GM19099 (cell line): Measurements from ENCODE around the gene JMJD4.

ENCODE experiments used
- POLR2A ChIP-seq: IDR thresholded peaks from 3 replicates; pipeline ENCODE4 v1.6.1; 2011; ENCODE audit warnings: low read depth; ENCODE audit not compliant: insufficient read length; ENCODE audit errors: extremely low read depth

Gene JMJD4

GRCh38 chr1:227746676-227747075, 11.6 kb upstream of the JMJD4 start:
- no peak for TF ChIP-seq POLR2A

- TF ChIP-seq POLR2A, result no peak
These were observed 10.6 kb upstream of the JMJD4 start for GRCh38 chr1:227745568-227746265.

GRCh38 chr1:227744668-227745067, 9.6 kb upstream of the JMJD4 start:
- TF ChIP-seq POLR2A, result no peak

- no peak for TF ChIP-seq POLR2A
These were observed 7.9 kb upstream of the JMJD4 start for GRCh38 chr1:227742738-227743715.

- no peak for TF ChIP-seq POLR2A
These were observed 6.2 kb upstream of the JMJD4 start for GRCh38 chr1:227741166-227741870.

- no peak for TF ChIP-seq POLR2A
These were observed 5.4 kb upstream of the JMJD4 start for GRCh38 chr1:227740401-227740960.

- TF ChIP-seq POLR2A, result no peak
These were observed 4.5 kb upstream of the JMJD4 start for GRCh38 chr1:227739636-227740035.

GRCh38 chr1:227738820-227739219, 3.7 kb upstream of the JMJD4 start:
- TF ChIP-seq POLR2A, result no peak

- no peak for TF ChIP-seq POLR2A
These were observed 1.8 kb upstream of the JMJD4 start for GRCh38 chr1:227736814-227737432.

GRCh38 chr1:227735539-227736285, 610 bp upstream of the JMJD4 start:
- TF ChIP-seq POLR2A, result no peak

- TF ChIP-seq POLR2A, result no peak
These were observed 601 bp downstream of the JMJD4 start for GRCh38 chr1:227734546-227734855.

- no peak for TF ChIP-seq POLR2A
These were observed 1.2 kb downstream of the JMJD4 start for GRCh38 chr1:227733751-227734545.

- no peak for TF ChIP-seq POLR2A
These were observed 1.8 kb downstream of the JMJD4 start for GRCh38 chr1:227733309-227733705.
